Measurements from ENCODE around the gene CIITA. TPM values are rescaled to one million over a fixed set of nuclear protein-coding genes. Genes with fewer than 3 reads are reported as not detected.
A peak's percentile ranks its signal among the peaks of the same experiment; 100 is the strongest.

The CIITA gene
- total and polyA plus RNA-seq, 11 donors: 1.6 to 73.9 (median 8.2) TPM

DNA sequence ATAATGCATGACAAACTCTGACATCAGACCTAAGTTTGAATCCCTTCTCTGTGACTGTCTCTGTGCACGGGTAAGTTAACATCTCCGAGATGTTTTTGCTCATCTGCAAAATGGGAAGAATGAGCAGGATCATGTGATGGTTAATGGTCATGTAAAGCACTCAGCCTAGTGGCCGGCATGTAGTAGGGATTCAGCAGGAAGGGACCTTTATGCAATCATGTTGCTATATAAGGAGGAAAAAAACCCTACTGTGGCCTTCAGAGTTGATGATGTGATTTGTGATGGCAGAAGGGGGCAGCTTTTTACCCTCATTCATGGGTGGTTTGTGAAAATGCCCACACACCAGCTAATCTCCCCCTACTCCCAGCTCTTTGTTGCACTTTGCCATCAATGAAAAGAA, 91.5 kb downstream of the CIITA start:
- H3K4me1 ChIP-seq: peaks cover 0 to 35% (median 19%) of the 10 kb centered on the region in 12 donors
- ATAC-seq (no peak), DNase-seq (no peak)
- H3K4me3 ChIP-seq: no peak overlapping the region
- no peaks in the 10 kb centered on the region for H3K9me3 ChIP-seq
- H3K36me3 ChIP-seq: peaks cover 0 to 47% (median 34%) of the 10 kb centered on the region in 9 donors
- intact Hi-C loops (cut with DNase I): loop anchor here in 6 of 10 donors (2.0 to 10.0 kb wide), 5 partner anchors 290 to 746 kb away; no protein-coding TSS in a partner anchor
- H3K27ac ChIP-seq: peak overlapping the region in 5 of 12 donors; percentile 15 to 51 (median 17)
- TF ChIP-seq, protein P1, sequence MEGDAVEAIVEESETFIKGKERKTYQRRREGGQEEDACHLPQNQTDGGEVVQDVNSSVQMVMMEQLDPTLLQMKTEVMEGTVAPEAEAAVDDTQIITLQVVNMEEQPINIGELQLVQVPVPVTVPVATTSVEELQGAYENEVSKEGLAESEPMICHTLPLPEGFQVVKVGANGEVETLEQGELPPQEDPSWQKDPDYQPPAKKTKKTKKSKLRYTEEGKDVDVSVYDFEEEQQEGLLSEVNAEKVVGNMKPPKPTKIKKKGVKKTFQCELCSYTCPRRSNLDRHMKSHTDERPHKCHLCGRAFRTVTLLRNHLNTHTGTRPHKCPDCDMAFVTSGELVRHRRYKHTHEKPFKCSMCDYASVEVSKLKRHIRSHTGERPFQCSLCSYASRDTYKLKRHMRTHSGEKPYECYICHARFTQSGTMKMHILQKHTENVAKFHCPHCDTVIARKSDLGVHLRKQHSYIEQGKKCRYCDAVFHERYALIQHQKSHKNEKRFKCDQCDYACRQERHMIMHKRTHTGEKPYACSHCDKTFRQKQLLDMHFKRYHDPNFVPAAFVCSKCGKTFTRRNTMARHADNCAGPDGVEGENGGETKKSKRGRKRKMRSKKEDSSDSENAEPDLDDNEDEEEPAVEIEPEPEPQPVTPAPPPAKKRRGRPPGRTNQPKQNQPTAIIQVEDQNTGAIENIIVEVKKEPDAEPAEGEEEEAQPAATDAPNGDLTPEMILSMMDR (IDR thresholded peaks at IDR 0.05): no peak
- no peak for TF ChIP-seq POLR2A (IDR thresholded peaks at IDR 0.05)
- WGBS, 4 donors: 68 to 87% (median 83%) methylated on average over 3 of the region's 3 CpGs
- no peaks in the 10 kb centered on the region for H3K27me3 ChIP-seq

DNA sequence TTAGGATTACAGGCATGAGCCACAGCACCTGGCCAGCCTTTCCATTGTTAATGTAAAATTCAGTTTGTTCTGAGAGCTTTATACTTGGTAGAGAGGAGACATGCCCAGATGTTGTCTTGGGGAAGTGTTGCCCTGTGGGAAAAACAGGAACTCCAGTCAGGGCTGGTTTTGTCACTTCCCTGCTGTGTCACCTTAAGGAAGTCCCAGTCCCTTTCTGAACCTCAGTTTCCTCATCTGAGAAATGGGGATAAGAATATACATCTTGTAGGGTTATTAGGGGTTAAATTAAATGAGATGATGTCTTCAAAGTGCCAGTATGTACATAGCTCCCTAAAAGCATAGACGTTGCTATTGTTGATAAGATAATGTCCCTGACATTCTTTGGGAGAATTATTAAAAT, 92.6 kb downstream of the CIITA start:
- no peak overlapping the region for H3K4me3 ChIP-seq
- H3K27me3 ChIP-seq: no peaks in the 10 kb centered on the region
- WGBS, 4 donors: 29 to 50% (median 37%) methylated on average over 1 of the region's 1 CpG
- no peaks in the 10 kb centered on the region for H3K9me3 ChIP-seq
- H3K27ac ChIP-seq: no peak overlapping the region
- no peak for TF ChIP-seq POLR2A (IDR thresholded peaks at IDR 0.05)
- TF ChIP-seq, protein P1 (IDR thresholded peaks at IDR 0.05): no peak
- intact Hi-C loops (cut with DNase I): loop anchor here (2.0 to 10.0 kb wide), 11 partner anchors 103 to 745 kb away; partner anchors contain the start of gene SOCS1 (in 5 of the 10)
- no peak for ATAC-seq
- peaks cover 0 to 29% (median 13%) of the 10 kb centered on the region in 12 donors for H3K4me1 ChIP-seq
- no peak for DNase-seq
- H3K36me3 ChIP-seq: peaks cover 0 to 52% (median 41%) of the 10 kb centered on the region in 9 donors

DNA sequence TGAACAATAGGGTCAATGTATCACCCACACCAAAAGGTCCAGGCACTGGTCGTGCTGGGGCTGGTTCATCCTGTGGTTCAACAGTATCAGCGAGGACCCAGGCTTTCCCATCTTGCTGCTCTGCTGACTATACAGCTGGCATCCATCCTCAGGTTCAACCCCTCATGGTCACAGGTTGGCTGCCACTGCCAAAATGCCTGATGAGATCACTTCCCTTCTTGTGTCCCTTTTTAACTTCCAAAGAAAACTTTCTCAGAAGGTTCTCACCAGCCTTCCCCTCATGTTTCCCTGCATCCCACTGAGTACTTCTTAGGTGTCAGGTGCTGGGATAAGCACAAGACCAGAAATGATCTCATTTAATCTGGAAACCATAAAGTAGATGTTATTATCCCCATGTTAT, 93.1 kb downstream of the CIITA start:
- intact Hi-C loops (cut with DNase I): loop anchor here in 9 of 10 donors (2.0 to 10.0 kb wide), 8 partner anchors 102 to 387 kb away; partner anchors contain the start of gene SOCS1 (in 5 of the 9)
- Histone ChIP-seq H3K27ac (no peak overlapping the region), H3K27me3 (no peaks in the 10 kb centered on the region), H3K36me3 (peaks cover 0 to 56% (median 45%) of the 10 kb centered on the region in 9 donors), H3K4me3 (no peak overlapping the region), H3K4me1 (peaks cover 0 to 27% (median 12%) of the 10 kb centered on the region in 12 donors), H3K9me3 (no peaks in the 10 kb centered on the region)
- 78 to 94% (median 89%) methylated on average over 2 of the region's 2 CpGs for WGBS, 4 donors
- DNase-seq: no peak
- no peak for ATAC-seq
- TF ChIP-seq, protein P1 (IDR thresholded peaks at IDR 0.05): no peak
- no peak for TF ChIP-seq POLR2A (IDR thresholded peaks at IDR 0.05)

DNA sequence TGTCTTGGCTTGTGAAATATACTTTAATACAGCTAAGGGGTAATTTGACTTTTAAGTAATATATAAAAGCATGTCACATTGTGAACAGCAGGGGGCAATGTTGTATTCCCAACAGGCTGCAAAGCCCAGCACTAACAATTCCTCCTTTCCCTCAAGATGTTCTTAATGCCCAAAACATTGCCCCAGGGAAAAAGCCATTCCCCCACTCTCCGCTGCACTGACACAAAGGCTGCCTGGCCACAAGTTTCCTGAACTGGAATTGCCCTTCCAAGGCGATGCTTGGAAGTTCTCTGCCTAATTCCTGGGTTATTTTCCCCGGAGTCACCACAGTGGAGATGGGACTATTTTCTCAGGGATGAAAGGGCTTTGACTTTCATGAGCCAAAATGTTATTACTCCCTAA, 94.6 kb downstream of the CIITA start:
- Histone ChIP-seq H3K4me3 (no peak overlapping the region), H3K36me3 (peaks cover 0 to 68% (median 58%) of the 10 kb centered on the region in 9 donors), H3K27ac (peak overlapping the region in 1 of 12 donors; percentile 5), H3K9me3 (no peaks in the 10 kb centered on the region), H3K4me1 (peaks cover 0 to 27% (median 12%) of the 10 kb centered on the region in 12 donors), H3K27me3 (no peaks in the 10 kb centered on the region)
- TF ChIP-seq POLR2A (IDR thresholded peaks at IDR 0.05): no peak
- TF ChIP-seq, protein P1 (IDR thresholded peaks at IDR 0.05): peak; percentile 70 to 87 (median 79)
- DNase-seq (peak in 4 of 5 donors; percentile 29 to 48 (median 42)), ATAC-seq (peak in 3 of 4 donors; percentile 51 to 72 (median 52))
- intact Hi-C loops (cut with DNase I): loop anchor here (1.0 to 10.0 kb wide), 10 partner anchors 101 to 386 kb away; partner anchors contain the start of gene SOCS1 (in 5 of the 10)
- 48 to 61% (median 54%) methylated on average over 3 of the region's 3 CpGs for WGBS, 4 donors

All from heart left ventricle (tissue), 16 donors.